IMR-90 (cell line): Measurements from ENCODE around the gene ESR1. TPM values are rescaled to one million over a fixed set of nuclear protein-coding genes. Genes with fewer than 3 reads are reported as not detected.

Source experiments
- ATAC-seq: fragments of 200-7000 bp; cut with Tn5 transposase; 2 replicates; pipeline ENCODE4 v1.9.1; 2020; ENCODE audit warnings: low read depth, mild to moderate bottlenecking, moderate library complexity
- BruUV-seq: library from RNA; stranded (reverse); fragments of 400-500 nt; replicated peaks from 2 replicates; lab custom pipeline; 2021; lab: Mats Ljungman, UMichigan
- CTCF ChIA-PET: fragments of 300-600 bp; formaldehyde crosslinking; extraction: SDS; loops from one replicate; lab custom pipeline; 2021; ENCODE audit warnings: antibody characterized with exemption; lab: Yijun Ruan, JAX
- POLR2A ChIA-PET: fragments of 300-600 bp; sonication (Branson Sonifier 250); formaldehyde crosslinking; loops from one replicate; lab custom pipeline; 2022; ENCODE audit warnings: antibody characterized with exemption; ENCODE audit not compliant: unreplicated experiment; lab: Charles Lee
- DNase-seq: peaks from one replicate; pipeline ENCODE4 v3.0.0; 2013
- H2AFZ ChIP-seq: replicated peaks from 2 replicates; pipeline ENCODE3; 2013; ENCODE audit warnings: low read length, mild to moderate bottlenecking; ENCODE audit not compliant: poor library complexity
- H2AK5ac ChIP-seq: 2 replicates; pipeline ENCODE4 v1.6.1; 2013; ENCODE audit warnings: low read depth, low read length, inconsistent platforms
- H2AK9ac ChIP-seq: replicated peaks from 2 replicates; pipeline ENCODE3; 2013; ENCODE audit warnings: mild to moderate bottlenecking, low read depth, low read length, moderate library complexity; ENCODE audit not compliant: poor library complexity
- H2BK120ac ChIP-seq: 2 replicates; pipeline ENCODE4 v1.6.1; 2013; ENCODE audit warnings: low read depth, low read length, inconsistent platforms
- H2BK15ac ChIP-seq: 3 replicates; pipeline ENCODE4 v1.6.1; 2013; ENCODE audit warnings: low read depth, low read length, inconsistent platforms
- H2BK20ac ChIP-seq: 2 replicates; pipeline ENCODE4 v1.6.1; 2013; ENCODE audit warnings: low read depth, mild to moderate bottlenecking, inconsistent platforms, low read length, moderate library complexity
- H2BK5ac ChIP-seq: 2 replicates; pipeline ENCODE4 v1.6.1; 2013; ENCODE audit warnings: mild to moderate bottlenecking, low read depth, low read length, inconsistent platforms; ENCODE audit not compliant: poor library complexity, severe bottlenecking
- H3K14ac ChIP-seq: replicated peaks from 2 replicates; pipeline ENCODE4 v1.6.1; 2013; ENCODE audit warnings: low read depth, low read length, inconsistent platforms
- H3K18ac ChIP-seq: 2 replicates; pipeline ENCODE4 v1.6.1; 2013; ENCODE audit warnings: low read depth, low read length, control low read depth
- H3K23ac ChIP-seq: 2 replicates; pipeline ENCODE4 v1.6.1; 2013; ENCODE audit warnings: low read depth, low read length, inconsistent platforms
- H3K27ac ChIP-seq: 2 replicates; pipeline ENCODE4 v1.5.1; 2013; ENCODE audit warnings: mild to moderate bottlenecking, control low read depth, low read length; ENCODE audit not compliant: insufficient read depth
- H3K27me3 ChIP-seq: 2 replicates; pipeline ENCODE4 v1.6.1; 2013; ENCODE audit warnings: low read length; ENCODE audit not compliant: control insufficient read depth, insufficient read depth
- H3K36me3 ChIP-seq: 2 replicates; pipeline ENCODE4 v1.6.1; 2013; ENCODE audit warnings: low read length, mixed read lengths; ENCODE audit not compliant: control insufficient read depth, insufficient read depth
- H3K4ac ChIP-seq: 2 replicates; pipeline ENCODE4 v1.6.1; 2013; ENCODE audit warnings: low read depth, low read length, inconsistent platforms
- H3K4me1 ChIP-seq: 2 replicates; pipeline ENCODE4 v1.6.1; 2013; ENCODE audit warnings: low read length, mixed read lengths; ENCODE audit not compliant: control insufficient read depth, insufficient read depth
- H3K4me2 ChIP-seq: 2 replicates; pipeline ENCODE4 v1.6.1; 2013; ENCODE audit warnings: low read depth, mild to moderate bottlenecking, control low read depth, low read length, moderate library complexity
- H3K4me3 ChIP-seq: 2 replicates; pipeline ENCODE4 v1.5.1; 2013; ENCODE audit warnings: low read depth, mild to moderate bottlenecking, control low read depth, low read length, moderate library complexity; ENCODE audit not compliant: insufficient read depth
- H3K56ac ChIP-seq: 2 replicates; pipeline ENCODE4 v1.6.1; 2013; ENCODE audit warnings: low read length, inconsistent platforms; ENCODE audit not compliant: insufficient read depth; ENCODE audit errors: extremely low read depth
- H3K79me1 ChIP-seq, 2 experiments: 2 replicates each; pipeline ENCODE4 v1.6.1; 2013; ENCODE audit warnings: low read length in 2 of 2, inconsistent platforms in 1 of 2, low read depth in 1 of 2
- H3K9ac ChIP-seq: 2 replicates; pipeline ENCODE4 v1.6.1; 2013; ENCODE audit warnings: low read depth, low read length, control low read depth
- H3K9me1 ChIP-seq: 2 replicates; pipeline ENCODE4 v1.6.1; 2013; ENCODE audit warnings: low read length, inconsistent platforms; ENCODE audit not compliant: insufficient read depth
- H3K9me3 ChIP-seq: 2 replicates; pipeline ENCODE4 v1.6.1; 2013; ENCODE audit warnings: low read length; ENCODE audit not compliant: control insufficient read depth, insufficient read depth
- H4K20me1 ChIP-seq: 2 replicates; pipeline ENCODE4 v1.6.1; 2013; ENCODE audit warnings: low read length, inconsistent platforms; ENCODE audit not compliant: insufficient read depth
- H4K5ac ChIP-seq: 2 replicates; pipeline ENCODE4 v1.6.1; 2013; ENCODE audit warnings: mild to moderate bottlenecking, low read depth, low read length, control low read depth
- H4K8ac ChIP-seq, 2 experiments: 2 replicates each; pipeline ENCODE4 v1.6.1; 2013; ENCODE audit warnings: low read depth in 2 of 2, low read length in 2 of 2, control low read depth in 1 of 2, inconsistent platforms in 1 of 2
- H4K91ac ChIP-seq: 2 replicates; pipeline ENCODE4 v1.6.1; 2013; ENCODE audit warnings: low read depth, low read length, inconsistent platforms; ENCODE audit not compliant: insufficient read depth
- BHLHE40 ChIP-seq: fragments of 150-350 bp; IDR thresholded peaks from 2 replicates; pipeline ENCODE4 v1.6.1; 2016; ENCODE audit warnings: mild to moderate bottlenecking, low read depth, low read length
- CEBPB ChIP-seq: IDR thresholded peaks from 2 replicates; pipeline ENCODE4 v1.6.1; 2012; ENCODE audit warnings: low read depth, low read length, improper control_type of control experiment
- CHD1 ChIP-seq: IDR thresholded peaks from 2 replicates; pipeline ENCODE4 v1.6.1; 2012; ENCODE audit warnings: low read depth, low read length, improper control_type of control experiment
- CTCF ChIP-seq: conservative IDR thresholded peaks from 2 replicates; pipeline ENCODE4 v1.5.1; 2012; ENCODE audit warnings: mild to moderate bottlenecking, low read depth, low read length, improper control_type of control experiment
- ELK1 ChIP-seq: fragments of 150-350 bp; IDR thresholded peaks from 2 replicates; pipeline ENCODE4 v1.6.1; 2016; ENCODE audit warnings: low read depth, mild to moderate bottlenecking, low read length, moderate library complexity, borderline replicate concordance
- FOS ChIP-seq: fragments of 150-350 bp; IDR thresholded peaks from 2 replicates; pipeline ENCODE4 v1.6.1; 2016; ENCODE audit warnings: low read depth, low read length
- MAZ ChIP-seq: IDR thresholded peaks from 2 replicates; pipeline ENCODE4 v1.6.1; 2012; ENCODE audit warnings: low read depth, mild to moderate bottlenecking, low read length, improper control_type of control experiment, moderate library complexity, borderline replicate concordance
- MXI1 ChIP-seq: IDR thresholded peaks from 2 replicates; pipeline ENCODE4 v1.6.1; 2012; ENCODE audit warnings: low read depth, mild to moderate bottlenecking, low read length, moderate library complexity, borderline replicate concordance
- NFE2L2 ChIP-seq: fragments of 150-350 bp; IDR thresholded peaks from 2 replicates; pipeline ENCODE4 v1.6.1; 2016; ENCODE audit warnings: low read depth, mild to moderate bottlenecking, low read length
- POLR2A ChIP-seq: IDR thresholded peaks from 2 replicates; pipeline ENCODE4 v1.6.1; 2012; ENCODE audit warnings: mild to moderate bottlenecking, low read depth, low read length
- RAD21 ChIP-seq: IDR thresholded peaks from 2 replicates; pipeline ENCODE4 v1.6.1; 2012; ENCODE audit warnings: low read length, improper control_type of control experiment
- RCOR1 ChIP-seq: IDR thresholded peaks from 2 replicates; pipeline ENCODE4 v1.6.1; 2012; ENCODE audit warnings: mild to moderate bottlenecking, low read length, improper control_type of control experiment; ENCODE audit not compliant: insufficient replicate concordance
- RFX5 ChIP-seq: IDR thresholded peaks from 2 replicates; pipeline ENCODE4 v1.8.0; 2012; ENCODE audit warnings: low read depth, mild to moderate bottlenecking, low read length, moderate library complexity
- SMC3 ChIP-seq: fragments of 150-350 bp; IDR thresholded peaks from 2 replicates; pipeline ENCODE4 v1.6.1; 2016; ENCODE audit warnings: low read depth, mild to moderate bottlenecking, antibody characterized with exemption, low read length, moderate library complexity
- USF2 ChIP-seq: fragments of 150-350 bp; IDR thresholded peaks from 2 replicates; pipeline ENCODE4 v1.6.1; 2017; ENCODE audit warnings: mild to moderate bottlenecking, antibody characterized with exemption, low read length, low read depth
- WGBS, 2 experiments: methylation state at CpG; one replicate each; pipeline versions ENCODE4 v1.1.5 to v1.1.7; 2013; ENCODE audit warnings: missing lambda C conversion rate in 2 of 2; ENCODE audit not compliant: insufficient read length in 1 of 2; ENCODE audit errors: extremely low coverage in 2 of 2; 5-methylcytosine and 5-hydroxymethylcytosine counted together
- dilution Hi-C: fragments of 300-500 bp; cut with HindIII; formaldehyde crosslinking; loops from one replicate; pipeline ENCODE4 v1.14.3; 2018; ENCODE audit warnings: low sequenced_read_pairs; ENCODE audit not compliant: unreplicated experiment
- in situ Hi-C: fragments of 300-500 bp; cut with MboI; formaldehyde crosslinking; loops from 3 replicates; pipeline ENCODE4 v1.14.3; 2019; ENCODE audit warnings: low sequenced_read_pairs, inconsistent platforms, mixed read lengths
- intact Hi-C: fragments of 100-400 bp; cut with micrococcal nuclease; formaldehyde crosslinking; loops from 2 replicates; pipeline ENCODE4 v1.10.0; 2022
- polyA plus RNA-seq, 3 experiments: library from polyadenylated mRNA; depleted of rRNA; stranded (reverse); fragments of >200 nt; gene quantifications; 2 replicates each; pipeline ENCODE4 v1.2.3, GENCODE V29; 2012; ENCODE audit warnings: low replicate concordance in 1 of 3
- total RNA-seq: library from RNA; depleted of rRNA; stranded (reverse); fragments of >200 nt; gene quantifications from 2 replicates; pipeline ENCODE4 v1.2.3, GENCODE V29; 2012

ESR1 gene
- total and polyA plus RNA-seq, 2 of the 4 experiments (the other 2 are of a cell fraction): not detected

DNA sequence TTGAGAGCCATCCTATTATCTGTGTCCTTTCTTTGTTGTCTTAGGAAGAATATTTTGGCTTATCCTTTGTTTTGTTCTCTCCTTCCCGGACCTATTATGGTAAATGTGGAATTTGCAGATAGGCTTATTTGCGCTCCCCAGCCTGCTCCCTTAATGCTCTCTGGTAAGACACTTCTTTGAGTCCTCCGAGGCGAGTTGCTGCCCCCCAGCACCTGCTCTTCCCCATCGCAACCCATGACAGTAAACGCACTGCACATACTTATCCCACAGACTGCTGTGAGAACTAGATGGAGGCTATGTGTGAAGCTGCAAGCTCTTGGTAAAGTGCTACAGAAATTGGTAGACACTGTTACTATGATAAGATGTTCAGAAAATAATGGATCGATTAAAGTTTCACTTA lies 47.0 kb upstream of the ESR1 start:
- Histone ChIP-seq H2BK20ac (no peak overlapping the region), H3K14ac (no peak overlapping the region), H2AFZ (no peak overlapping the region), H3K9me1 (no peaks in the 10 kb centered on the region), H3K23ac (no peak overlapping the region), H3K4me2 (no peak overlapping the region), H3K4ac (no peak overlapping the region), H4K5ac (no peak overlapping the region), H3K4me3 (no peak overlapping the region), H2AK9ac (no peak overlapping the region), H3K9ac (no peak overlapping the region), H3K4me1 (0 out of 2 replicates have a peak, but pooled peaks cover 1% of the 10 kb centered on the region), H3K79me1 (no peaks in the 10 kb centered on the region), H4K20me1 (no peaks in the 10 kb centered on the region), H4K91ac (no peak overlapping the region), H2BK15ac (no peak overlapping the region), H3K27me3 (no peaks in the 10 kb centered on the region), H3K18ac (no peak overlapping the region), H3K9me3 (no peaks in the 10 kb centered on the region), H2BK5ac (no peak overlapping the region), H2AK5ac (no peak overlapping the region), H3K36me3 (no peaks in the 10 kb centered on the region), H3K56ac (no peak overlapping the region), H2BK120ac (no peak overlapping the region), H4K8ac (no peak overlapping the region), H3K27ac (no peak overlapping the region)
- ChIA-PET POLR2A (no interaction called here), CTCF (no interaction called here)
- ATAC-seq (no peak), DNase-seq (no peak)
- in situ Hi-C loops: loop anchor here (5.0 to 10.0 kb wide), 2 partner anchors 362 to 504 kb away; no protein-coding TSS in a partner anchor
- WGBS, 2 experiments: no CpG with 5 or more reads among the region's 7 CpGs
- intact Hi-C loops: loop anchor here (10.0 kb wide), 1 partner anchor 444 kb away; no protein-coding TSS in a partner anchor
- dilution Hi-C loops: no loop called here
- no TSS peak for BruUV-seq
- no peak for TF ChIP-seq MAZ
- TF ChIP-seq CEBPB: no peak
- no peak for TF ChIP-seq NFE2L2
- no peak for TF ChIP-seq FOS
- TF ChIP-seq CHD1: no peak
- TF ChIP-seq SMC3: no peak
- TF ChIP-seq POLR2A: no peak
- no peak for TF ChIP-seq RCOR1
- no peak for TF ChIP-seq BHLHE40
- no peak for TF ChIP-seq RAD21
- no peak for TF ChIP-seq ELK1
- TF ChIP-seq CTCF: no peak
- TF ChIP-seq MXI1: no peak
- no peak for TF ChIP-seq RFX5
- no peak for TF ChIP-seq USF2
